Gastrocnemius medialis (tissue), 4 donors: Measurements from ENCODE around the gene SPATA13.

Experiments used
- POLR2A ChIP-seq, 2 donors: fragments of 450-650 bp; IDR thresholded peaks; one replicate each; pipeline ENCODE4 v1.6.1; 2017; ENCODE audit warnings: antibody characterized with exemption in 2 of 2, mild to moderate bottlenecking in 2 of 2, moderate library complexity in 2 of 2
- TF ChIP-seq, protein P1 (sequence below), 5 experiments: fragments of 450-650 bp in 3 of 5; fragments of 200-600 bp in 2 of 5; sonication (generic) in 2 of 5; IDR thresholded peaks in 4 of 5; conservative IDR thresholded peaks in 1 of 5; 1 replicate in 4 of 5; 2 replicates in 1 of 5; pipeline ENCODE4 v1.5.1; 2016 to 2019; ENCODE audit warnings: antibody characterized with exemption in 5 of 5, mild to moderate bottlenecking in 3 of 5, moderate library complexity in 3 of 5

DNA sequence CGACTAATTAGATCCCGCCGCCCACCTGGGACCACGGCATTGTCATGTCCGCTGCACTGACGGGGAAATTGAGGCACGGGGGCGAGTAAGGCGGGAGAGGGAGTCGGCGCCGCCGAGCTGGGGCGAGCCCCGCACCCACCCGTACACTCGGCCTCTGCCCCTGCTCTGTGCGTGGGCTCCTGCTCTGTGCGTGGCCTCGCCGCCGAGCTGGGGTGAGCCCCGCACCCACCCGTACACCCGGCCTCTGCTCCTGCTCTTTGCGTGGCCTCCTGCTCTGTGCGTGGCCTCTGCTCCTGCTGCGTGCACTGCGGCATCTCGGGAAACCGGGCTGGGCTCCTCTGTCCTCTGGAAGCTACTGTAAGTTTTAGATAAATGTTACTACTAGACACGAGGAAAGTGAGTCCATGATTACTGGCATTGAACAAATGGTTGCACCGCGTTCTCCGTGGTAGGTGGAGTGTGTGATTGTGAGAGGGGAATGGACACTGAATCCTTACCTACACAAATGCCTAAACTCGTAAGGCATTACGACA, 148.0 kb downstream of the SPATA13 start:
- TF ChIP-seq, protein P1, sequence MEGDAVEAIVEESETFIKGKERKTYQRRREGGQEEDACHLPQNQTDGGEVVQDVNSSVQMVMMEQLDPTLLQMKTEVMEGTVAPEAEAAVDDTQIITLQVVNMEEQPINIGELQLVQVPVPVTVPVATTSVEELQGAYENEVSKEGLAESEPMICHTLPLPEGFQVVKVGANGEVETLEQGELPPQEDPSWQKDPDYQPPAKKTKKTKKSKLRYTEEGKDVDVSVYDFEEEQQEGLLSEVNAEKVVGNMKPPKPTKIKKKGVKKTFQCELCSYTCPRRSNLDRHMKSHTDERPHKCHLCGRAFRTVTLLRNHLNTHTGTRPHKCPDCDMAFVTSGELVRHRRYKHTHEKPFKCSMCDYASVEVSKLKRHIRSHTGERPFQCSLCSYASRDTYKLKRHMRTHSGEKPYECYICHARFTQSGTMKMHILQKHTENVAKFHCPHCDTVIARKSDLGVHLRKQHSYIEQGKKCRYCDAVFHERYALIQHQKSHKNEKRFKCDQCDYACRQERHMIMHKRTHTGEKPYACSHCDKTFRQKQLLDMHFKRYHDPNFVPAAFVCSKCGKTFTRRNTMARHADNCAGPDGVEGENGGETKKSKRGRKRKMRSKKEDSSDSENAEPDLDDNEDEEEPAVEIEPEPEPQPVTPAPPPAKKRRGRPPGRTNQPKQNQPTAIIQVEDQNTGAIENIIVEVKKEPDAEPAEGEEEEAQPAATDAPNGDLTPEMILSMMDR (IDR thresholded peaks at IDR 0.05 in 4 of 5, conservative IDR thresholded peaks at IDR 0.05 in 1 of 5): no peak
- no peak for TF ChIP-seq POLR2A (IDR thresholded peaks at IDR 0.05)
